Activated CD4-positive, alpha-beta T cell treated with anti-CD3 and anti-CD28 coated beads, Interleukin-2, amount 50 U/mL, for 24 hours (primary cell): ENCODE data around the gene LPP.
"Not testable (repeated sequence)": the region's sequence is repeated elsewhere in the genome, so short reads cannot be mapped to it uniquely, and the experiment has no call there.

ENCODE experiments used
- DNase-seq, 2 donors: peaks; one replicate each; pipeline ENCODE4 v3.0.0-alpha.2; 2020; ENCODE audit warnings: low read depth in 1 of 2, low spot score in 1 of 2

LPP gene

GRCh38 chr3:188608401-188608800 is 454.4 kb downstream of the LPP start:
- no peak for DNase-seq

DNA sequence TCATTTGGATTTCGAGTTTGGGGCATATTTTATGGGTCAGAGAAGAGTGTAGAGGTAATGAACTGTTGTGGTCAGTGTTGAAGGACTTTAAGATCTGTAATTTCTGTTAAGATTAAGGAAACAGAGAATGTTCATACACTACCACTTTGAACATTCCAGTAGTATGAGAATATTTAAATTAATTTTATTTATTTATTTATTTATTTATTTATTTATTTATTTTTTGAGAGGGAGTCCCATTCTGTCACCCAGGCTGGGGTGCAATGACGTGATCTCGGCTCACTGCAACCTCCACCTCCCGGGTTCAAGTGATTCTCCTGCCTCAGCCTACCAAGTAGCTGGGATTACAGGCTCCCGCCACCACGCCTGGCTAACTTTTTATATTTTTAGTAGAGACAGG is 459.8 kb downstream of the LPP start:
- not testable (repeated sequence) for DNase-seq

DNA sequence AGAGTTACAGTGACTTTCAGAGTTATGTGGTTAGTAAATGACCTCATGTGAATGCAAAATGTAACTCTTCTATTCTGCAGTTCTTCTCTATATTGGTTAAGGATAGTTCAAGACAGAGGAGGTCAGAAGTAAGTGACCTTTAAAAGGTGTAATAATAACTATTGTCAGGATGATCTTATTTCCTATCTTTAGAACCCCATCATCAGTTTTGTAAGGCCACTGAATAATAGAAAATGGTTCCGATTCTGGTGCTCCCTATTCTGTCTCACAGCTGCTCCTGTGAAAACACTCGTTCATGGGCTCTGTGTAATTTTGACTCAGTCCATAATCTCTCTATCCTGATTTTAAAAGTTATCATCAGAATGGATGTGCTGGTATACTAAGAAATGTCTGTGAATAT is 463.3 kb downstream of the LPP start:
- DNase-seq, result no peak

DNA sequence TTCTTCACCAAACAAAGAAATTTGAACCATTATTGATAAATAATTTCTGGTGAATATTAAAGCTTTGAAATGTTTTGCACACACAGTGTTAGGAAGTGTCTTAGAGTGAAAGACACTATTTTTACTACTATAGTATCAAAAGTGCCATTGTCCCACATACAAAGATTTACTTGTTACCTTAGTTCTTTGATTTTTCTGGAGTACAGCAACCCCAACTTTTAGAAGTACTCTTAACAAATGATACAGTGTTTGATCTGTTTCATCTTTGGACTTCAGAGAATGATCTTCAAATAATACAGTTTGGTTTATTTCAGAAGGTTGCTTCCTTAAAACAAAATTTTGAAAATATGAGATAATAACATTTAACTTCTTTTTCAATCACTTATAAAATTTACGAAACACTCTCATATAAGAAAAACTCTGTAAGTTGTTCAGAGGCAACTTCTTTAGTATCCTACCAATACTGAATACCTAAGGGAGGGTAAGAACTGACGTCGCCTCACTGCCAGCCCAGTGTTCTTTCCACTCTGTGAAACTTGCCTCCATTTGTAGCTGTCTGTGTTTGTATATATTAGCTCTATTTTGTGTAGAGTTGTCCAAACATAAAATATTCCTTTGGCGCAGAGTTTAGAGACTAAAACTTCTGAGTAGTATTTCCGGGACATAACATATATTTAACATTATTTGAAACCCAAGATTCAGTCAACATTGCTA is 464.2 kb downstream of the LPP start:
- DNase-seq, result no peak

- DNase-seq, result no peak
These were observed 466.8 kb downstream of the LPP start for GRCh38 chr3:188620752-188621151.

DNA sequence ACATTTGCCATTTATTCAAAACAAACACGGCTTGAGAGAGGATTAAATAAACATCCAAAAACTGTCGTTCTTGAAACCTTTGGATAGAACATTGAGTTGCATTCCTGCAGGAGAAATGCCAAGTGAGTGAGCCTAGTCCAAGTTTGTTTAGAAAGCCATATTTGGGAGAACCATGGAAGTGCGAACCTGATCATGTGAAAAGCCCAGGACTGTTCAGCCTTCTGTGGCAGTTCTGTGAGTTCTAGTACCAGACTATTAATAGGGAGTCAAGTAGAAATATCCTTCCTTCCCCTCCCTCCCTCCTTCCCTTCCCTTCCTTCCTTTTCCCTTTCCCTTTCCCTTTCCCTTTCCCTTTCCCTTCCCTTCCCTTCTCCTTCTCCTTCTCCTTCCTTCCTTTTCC is 470.4 kb downstream of the LPP start:
- no peak for DNase-seq

DNA sequence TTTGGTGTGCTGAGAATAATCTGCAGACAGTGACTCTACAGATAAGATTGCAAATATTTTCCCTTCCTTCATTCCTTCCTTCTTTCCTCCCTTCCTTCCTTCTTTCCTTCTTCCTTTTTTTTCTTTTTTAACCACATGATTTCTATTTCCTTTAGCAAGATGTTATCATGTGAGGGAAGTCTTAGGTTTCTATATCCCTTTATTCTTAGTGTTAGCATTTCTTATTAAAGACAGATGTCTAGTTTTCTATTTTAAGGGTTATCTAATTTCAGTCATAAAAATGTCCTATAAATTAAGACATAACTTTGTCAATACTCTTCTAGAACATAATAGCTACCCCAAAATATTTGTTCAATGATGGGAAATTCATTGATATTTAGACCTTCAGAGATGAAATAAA is 470.9 kb downstream of the LPP start:
- no peak for DNase-seq

- no peak for DNase-seq
These were observed 473.7 kb downstream of the LPP start for GRCh38 chr3:188627652-188628051.

- DNase-seq, result no peak
These were observed 477.5 kb downstream of the LPP start for GRCh38 chr3:188631291-188632010.

DNA sequence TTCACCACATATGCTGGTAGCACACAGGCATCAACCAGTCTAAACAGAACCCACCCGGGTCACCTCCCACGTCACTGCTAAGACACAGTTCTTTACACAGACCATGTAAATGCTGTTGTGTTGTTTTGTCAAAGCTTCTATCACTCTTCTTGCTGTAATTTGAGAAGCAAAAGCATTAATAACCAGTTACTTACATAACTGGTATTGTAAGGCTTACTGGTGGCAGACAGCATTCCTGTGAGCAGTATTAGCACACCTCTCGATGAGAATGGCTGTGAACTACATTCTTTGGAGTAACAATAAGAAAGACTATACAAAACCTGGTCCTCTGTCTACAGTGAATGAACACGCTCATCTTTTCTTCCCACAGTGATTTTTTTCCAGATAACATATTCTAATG is 479.2 kb downstream of the LPP start:
- DNase-seq, result no peak

DNA sequence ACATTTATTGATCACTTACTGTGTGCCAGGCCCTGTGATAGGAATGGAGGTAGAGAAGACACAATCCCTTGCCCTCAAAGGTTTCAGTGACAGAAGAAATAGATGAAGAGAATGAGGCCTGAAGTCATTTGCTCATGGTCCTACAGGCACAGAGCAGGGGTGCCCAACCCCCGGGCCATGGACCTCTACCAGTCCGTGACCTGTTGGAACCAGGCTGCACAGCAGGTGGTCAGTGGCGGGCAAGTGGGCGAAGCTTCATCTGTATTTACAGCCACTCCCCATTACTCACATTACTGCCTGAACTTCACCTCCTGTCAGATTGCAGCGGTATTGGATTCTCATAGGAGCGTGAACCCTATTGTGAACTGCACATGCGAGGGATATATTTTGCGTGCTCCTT is 480.3 kb downstream of the LPP start:
- DNase-seq, result no peak

DNA sequence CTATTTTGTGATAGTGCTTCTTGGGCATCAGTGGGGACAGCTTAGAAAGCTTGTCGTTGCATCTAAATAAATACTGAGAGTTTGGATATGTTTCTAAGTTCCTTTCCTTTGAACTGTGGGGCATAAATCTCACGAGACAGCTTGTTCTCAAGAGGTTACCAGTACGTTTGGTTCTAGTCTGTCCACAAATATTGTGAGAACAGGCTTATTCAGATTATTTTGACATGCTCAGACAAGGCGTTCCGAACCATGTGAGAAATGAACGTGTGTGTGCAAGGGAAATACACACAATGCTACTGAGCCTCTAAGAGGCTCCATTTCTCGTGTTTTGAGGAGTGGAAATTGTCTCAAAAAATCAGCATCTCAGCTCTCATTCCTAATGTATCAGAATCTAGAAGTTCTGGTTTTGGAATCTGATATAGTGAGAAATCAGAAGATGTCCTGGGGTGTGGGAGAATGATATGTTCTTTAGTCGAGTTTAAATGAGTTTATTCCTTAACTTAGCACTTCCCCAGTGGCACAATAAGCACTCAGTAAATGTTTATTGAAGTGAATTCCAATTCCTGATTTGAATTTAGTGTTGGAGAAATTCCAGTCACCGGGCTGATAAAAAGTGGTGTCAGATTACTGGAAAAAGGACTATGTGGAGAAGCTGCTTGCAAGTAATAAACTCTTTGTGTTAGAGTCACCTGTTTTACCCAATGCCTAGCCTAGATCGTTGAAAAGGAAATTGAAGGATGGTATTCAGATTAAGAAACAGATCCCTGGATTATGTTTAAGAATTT is 481.5 kb downstream of the LPP start:
- DNase-seq, result no peak

GRCh38 chr3:188636292-188636691 is 482.3 kb downstream of the LPP start:
- DNase-seq, result not testable (repeated sequence)

DNA sequence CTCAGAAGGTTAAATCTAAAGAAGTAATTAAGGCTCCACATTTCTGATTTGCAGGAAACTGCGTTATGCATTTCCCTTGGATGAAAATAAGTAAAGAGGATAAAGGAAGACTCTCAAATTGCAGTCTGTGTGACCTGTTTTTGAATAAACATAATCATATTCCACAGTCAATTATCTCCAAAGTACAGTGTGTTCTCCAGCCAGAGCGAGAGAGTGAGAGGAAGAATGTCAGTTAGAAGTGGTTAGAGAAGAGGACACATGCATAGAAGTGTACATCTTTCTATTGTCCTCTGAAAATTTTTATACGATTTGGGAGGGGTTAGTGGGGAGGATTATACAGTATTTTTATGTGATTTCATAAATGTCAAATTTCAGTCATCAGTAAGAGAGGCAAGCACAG is 487.1 kb downstream of the LPP start:
- no peak for DNase-seq

- no peak for DNase-seq
These were observed 489.8 kb downstream of the LPP start for GRCh38 chr3:188643736-188644135.

- DNase-seq, result no peak
These were observed 492.6 kb downstream of the LPP start for GRCh38 chr3:188646592-188646991.

GRCh38 chr3:188647237-188647636 is 493.3 kb downstream of the LPP start:
- no peak for DNase-seq

DNA sequence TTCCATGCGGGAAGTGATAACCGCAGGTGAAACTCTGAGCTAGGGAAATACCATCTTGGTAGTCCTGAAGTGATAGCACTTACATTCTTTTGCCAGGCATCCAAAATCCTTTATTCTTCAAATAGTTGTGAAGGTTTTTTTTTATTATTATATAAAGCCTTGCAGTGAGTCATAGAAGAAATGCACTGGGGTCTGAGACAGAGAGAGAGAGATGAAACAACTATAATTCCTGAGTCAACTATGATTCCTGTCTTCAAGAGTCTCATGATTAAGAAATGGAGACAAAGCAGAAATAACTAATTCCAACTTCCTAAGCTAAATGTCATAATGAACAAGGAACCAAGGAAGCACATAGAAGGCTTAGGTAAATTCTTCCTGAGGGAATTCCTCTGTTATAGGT is 495.6 kb downstream of the LPP start:
- DNase-seq, result no peak

DNA sequence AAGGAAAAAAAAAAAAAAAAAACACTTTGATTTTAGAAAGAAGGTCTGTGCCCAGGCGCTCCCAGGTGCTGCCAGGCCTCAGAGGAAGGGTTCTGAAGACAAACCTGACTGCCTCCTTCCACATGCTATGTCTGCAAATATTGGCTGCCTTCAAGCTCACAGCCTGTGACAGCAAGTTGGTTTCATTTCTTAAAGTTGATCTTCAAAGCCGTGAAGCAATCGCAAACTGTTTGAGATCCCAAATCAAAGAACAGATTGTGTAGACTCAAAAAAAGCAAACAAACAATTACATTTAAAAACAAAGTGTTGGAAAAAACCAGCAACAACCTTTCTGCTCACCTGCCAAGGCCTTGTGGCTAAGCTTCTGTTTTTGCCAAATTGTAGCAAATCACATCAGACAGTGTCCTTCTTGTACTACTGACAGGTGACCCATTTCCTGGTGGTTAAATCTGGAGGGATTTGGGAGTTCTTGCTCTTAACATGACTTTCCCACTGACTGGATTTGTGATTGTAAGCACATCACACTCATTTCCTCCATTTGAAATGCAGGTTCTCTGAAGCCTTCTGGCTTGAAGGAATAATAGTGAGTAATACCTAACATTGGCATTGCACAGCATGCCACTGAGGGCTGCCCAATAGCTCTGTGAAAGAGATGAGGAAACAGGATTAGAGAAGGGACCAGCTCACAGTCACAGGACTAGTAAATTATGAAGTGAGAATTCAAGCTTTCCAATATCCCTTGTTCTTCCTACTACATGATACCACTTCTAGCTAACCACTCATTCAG is 502.4 kb downstream of the LPP start:
- DNase-seq, result no peak

GRCh38 chr3:188658606-188659005 is 504.6 kb downstream of the LPP start:
- DNase-seq, result no peak

DNA sequence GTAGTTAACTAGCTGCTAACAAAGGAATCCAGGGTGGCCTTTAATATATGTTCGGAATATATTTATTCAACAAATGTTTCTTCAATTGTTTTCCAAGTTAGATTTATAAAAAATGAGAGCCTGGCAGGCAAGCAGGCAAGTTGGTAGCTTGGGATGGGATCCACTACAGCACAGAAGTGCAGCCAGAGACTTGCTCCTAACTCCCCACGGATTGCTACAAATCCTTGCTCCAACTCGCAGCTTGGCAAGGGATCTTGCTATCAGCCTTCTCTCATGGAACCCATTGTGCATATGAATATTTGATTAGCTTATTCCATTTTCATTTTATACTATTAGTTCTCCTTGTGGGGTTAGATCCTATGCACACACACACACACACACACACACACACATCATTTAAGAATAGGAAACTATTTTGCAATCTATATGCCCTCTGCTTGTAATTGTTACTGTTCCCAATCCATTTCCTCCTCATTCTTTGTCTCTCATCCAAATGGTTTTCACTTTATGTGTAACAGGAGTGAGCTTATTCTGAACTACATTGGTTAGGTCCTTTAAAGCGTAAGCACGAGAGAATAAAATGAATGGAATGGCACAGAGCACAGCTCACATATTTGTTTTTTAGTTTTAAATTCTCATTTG is 505.6 kb downstream of the LPP start:
- no peak for DNase-seq
